Stimulated activated CD4-positive, alpha-beta T cell treated with anti-CD3 and anti-CD28 coated beads, Interleukin-15, amount 100 ng/mL, for 48 hours (primary cell): Measurements from ENCODE around the gene KPNB1.

Source experiments
- DNase-seq, 2 donors: peaks; one replicate each; pipeline ENCODE4 v3.0.0-alpha.2; 2020; ENCODE audit warnings: low read depth in 2 of 2

Gene KPNB1

GRCh38 chr17:47711366-47712099 lies 61.8 kb downstream of the KPNB1 start:
- no peak for DNase-seq

- DNase-seq, result no peak
Measured at GRCh38 chr17:47712330-47713023, 62.8 kb downstream of the KPNB1 start.

- DNase-seq, result no peak
Measured at GRCh38 chr17:47713980-47714700, 64.4 kb downstream of the KPNB1 start.

GRCh38 chr17:47714773-47715396 lies 65.2 kb downstream of the KPNB1 start:
- no peak for DNase-seq

- DNase-seq, result no peak
Measured at GRCh38 chr17:47715669-47716325, 66.1 kb downstream of the KPNB1 start.

- DNase-seq, result no peak
Measured at GRCh38 chr17:47716375-47716774, 66.7 kb downstream of the KPNB1 start.

GRCh38 chr17:47717261-47717697 lies 67.6 kb downstream of the KPNB1 start:
- no peak for DNase-seq

- no peak for DNase-seq
Measured at GRCh38 chr17:47717979-47718621, 68.4 kb downstream of the KPNB1 start.

- DNase-seq, result no peak
Measured at GRCh38 chr17:47718634-47719405, 69.1 kb downstream of the KPNB1 start.

GRCh38 chr17:47719411-47720152 lies 69.9 kb downstream of the KPNB1 start:
- DNase-seq, result peak; percentile 74 to 80

GRCh38 chr17:47720196-47720595 lies 70.5 kb downstream of the KPNB1 start:
- DNase-seq, result no peak

- peak; percentile 97 to 98 for DNase-seq
Measured at GRCh38 chr17:47720754-47721533, 71.2 kb downstream of the KPNB1 start.

GRCh38 chr17:47721725-47722124 lies 72.0 kb downstream of the KPNB1 start:
- DNase-seq, result no peak

- no peak for DNase-seq
Measured at GRCh38 chr17:47724705-47725104, 75.0 kb downstream of the KPNB1 start.

- no peak for DNase-seq
Measured at GRCh38 chr17:47725446-47726111, 75.9 kb downstream of the KPNB1 start.

- DNase-seq, result no peak
Measured at GRCh38 chr17:47726796-47727703, 77.3 kb downstream of the KPNB1 start.

- no peak for DNase-seq
Measured at GRCh38 chr17:47727704-47728036, 78.0 kb downstream of the KPNB1 start.
